Suprapubic skin (tissue), 4 donors: Measurements from ENCODE around the gene HECTD2. TPM values are rescaled to one million over a fixed set of nuclear protein-coding genes. Genes with fewer than 3 reads are reported as not detected.

ENCODE experiments used
- DNase-seq, 2 donors: peaks; one replicate each; pipeline ENCODE4 v3.0.0-alpha.2; 2019; ENCODE audit warnings: low spot score in 2 of 2
- H3K27ac ChIP-seq: fragments of 200-600 bp; sonication (generic); one replicate; pipeline ENCODE4 v1.5.1; 2019
- H3K27me3 ChIP-seq: fragments of 200-600 bp; sonication (generic); one replicate; pipeline ENCODE4 v1.5.1; 2019
- H3K36me3 ChIP-seq: fragments of 200-600 bp; sonication (generic); one replicate; pipeline ENCODE4 v1.5.1; 2019
- H3K4me1 ChIP-seq: fragments of 200-600 bp; sonication (generic); one replicate; pipeline ENCODE4 v1.5.1; 2019
- H3K4me3 ChIP-seq: fragments of 200-600 bp; sonication (generic); one replicate; pipeline ENCODE4 v1.5.1; 2019; ENCODE audit warnings: mild to moderate bottlenecking
- H3K9me3 ChIP-seq: fragments of 200-600 bp; sonication (generic); one replicate; pipeline ENCODE4 v1.5.1; 2019
- CTCF ChIP-seq, 2 donors: fragments of 200-600 bp in 1 of 2; fragments of 450-650 bp in 1 of 2; sonication (generic) in 1 of 2; IDR thresholded peaks; one replicate each; pipeline ENCODE4 v1.5.1; 2016 to 2019; ENCODE audit warnings: antibody characterized with exemption in 2 of 2, mild to moderate bottlenecking in 1 of 2, moderate library complexity in 1 of 2
- EP300 ChIP-seq: sonication (generic); formaldehyde crosslinking; IDR thresholded peaks from one replicate; pipeline ENCODE4 v1.6.1; 2017; ENCODE audit warnings: antibody characterized with exemption
- POLR2A ChIP-seq, 2 donors: fragments of 450-650 bp; IDR thresholded peaks; one replicate each; pipeline ENCODE4 v1.6.1; 2017; ENCODE audit warnings: antibody characterized with exemption in 2 of 2, mild to moderate bottlenecking in 2 of 2, moderate library complexity in 2 of 2
- POLR2AphosphoS5 ChIP-seq, 3 donors: sonication (generic); formaldehyde crosslinking; IDR thresholded peaks; one replicate each; pipeline ENCODE4 v1.6.1; 2017; ENCODE audit warnings: antibody characterized with exemption in 3 of 3
- WGBS: methylation state at CpG from one replicate; pipeline ENCODE4 v1.1.5; 2018; 5-methylcytosine and 5-hydroxymethylcytosine counted together
- total RNA-seq, 4 donors: library from RNA; depleted of rRNA; stranded (reverse); fragments of >200 nt; gene quantifications; one replicate each; pipeline ENCODE4 v1.1.0, GENCODE V29; 2016

HECTD2 gene
- total RNA-seq, 4 donors from 2014 or later, result 3.4 to 10.5 (median 8.6) TPM

- no peak for DNase-seq
- Histone ChIP-seq H3K27ac (no peak overlapping the region), H3K36me3 (no peaks in the 10 kb centered on the region), H3K27me3 (no peaks in the 10 kb centered on the region), H3K4me3 (no peak overlapping the region), H3K4me1 (no peaks in the 10 kb centered on the region), H3K9me3 (no peaks in the 10 kb centered on the region)
- 28% methylated on average over 2 of the region's 2 CpGs for WGBS
- TF ChIP-seq EP300 (no peak), CTCF (IDR thresholded peaks at IDR 0.05) (peak; percentile 22 to 26)
These were observed 83.2 kb downstream of the HECTD2 start for GRCh38 chr10:91493313-91493712.

- TF ChIP-seq POLR2AphosphoS5 (IDR thresholded peaks at IDR 0.05) (no peak), CTCF (IDR thresholded peaks at IDR 0.05) (no peak), EP300 (no peak)
These were observed 85.3 kb downstream of the HECTD2 start for GRCh38 chr10:91495402-91495801.

GRCh38 chr10:91496016-91496415 lies 85.9 kb downstream of the HECTD2 start:
- Histone ChIP-seq H3K36me3 (peaks cover 22% of the 10 kb centered on the region), H3K4me1 (no peaks in the 10 kb centered on the region), H3K9me3 (no peaks in the 10 kb centered on the region), H3K27me3 (no peaks in the 10 kb centered on the region), H3K4me3 (no peak overlapping the region), H3K27ac (no peak overlapping the region)
- 82% methylated on average over 4 of the region's 4 CpGs for WGBS
- TF ChIP-seq POLR2A (IDR thresholded peaks at IDR 0.05), result no peak
- TF ChIP-seq CTCF (IDR thresholded peaks at IDR 0.05), result no peak
- no peak for TF ChIP-seq EP300
- TF ChIP-seq POLR2AphosphoS5 (IDR thresholded peaks at IDR 0.05), result no peak
- DNase-seq, result no peak

More at GRCh38 chr10:91495402-91495801, 85.3 kb downstream of the HECTD2 start:
- no peak for DNase-seq
- Histone ChIP-seq H3K4me1 (no peaks in the 10 kb centered on the region), H3K36me3 (peaks cover 18% of the 10 kb centered on the region), H3K27ac (no peak overlapping the region), H3K9me3 (no peaks in the 10 kb centered on the region), H3K4me3 (no peak overlapping the region), H3K27me3 (no peaks in the 10 kb centered on the region)

GRCh38 chr10:91511549-91512330 lies 101.6 kb downstream of the HECTD2 start:
- no peak for DNase-seq
- H3K27ac ChIP-seq, result no peak overlapping the region
- H3K36me3 ChIP-seq, result no peaks in the 10 kb centered on the region
- H3K27me3 ChIP-seq, result no peaks in the 10 kb centered on the region
- no peaks in the 10 kb centered on the region for H3K9me3 ChIP-seq
- H3K4me1 ChIP-seq, result peaks cover 4% of the 10 kb centered on the region
- 94% methylated on average over 5 of the region's 5 CpGs for WGBS
- TF ChIP-seq EP300 (no peak), POLR2A (IDR thresholded peaks at IDR 0.05) (no peak), POLR2AphosphoS5 (IDR thresholded peaks at IDR 0.05) (no peak), CTCF (IDR thresholded peaks at IDR 0.05) (no peak)
- no peak overlapping the region for H3K4me3 ChIP-seq

- H3K9me3 ChIP-seq, result no peaks in the 10 kb centered on the region
- H3K27me3 ChIP-seq, result no peaks in the 10 kb centered on the region
- no peak for DNase-seq
- H3K36me3 ChIP-seq, result no peaks in the 10 kb centered on the region
- no peak overlapping the region for H3K4me3 ChIP-seq
- 81% methylated on average over 1 of the region's 1 CpG for WGBS
- no peak overlapping the region for H3K27ac ChIP-seq
- H3K4me1 ChIP-seq, result peaks cover 4% of the 10 kb centered on the region
- no peak for TF ChIP-seq POLR2A (IDR thresholded peaks at IDR 0.05)
- TF ChIP-seq CTCF (IDR thresholded peaks at IDR 0.05), result no peak
These were observed 102.3 kb downstream of the HECTD2 start for GRCh38 chr10:91512458-91512857.
